ENCODE data around the gene CYP46A1.

DNA sequence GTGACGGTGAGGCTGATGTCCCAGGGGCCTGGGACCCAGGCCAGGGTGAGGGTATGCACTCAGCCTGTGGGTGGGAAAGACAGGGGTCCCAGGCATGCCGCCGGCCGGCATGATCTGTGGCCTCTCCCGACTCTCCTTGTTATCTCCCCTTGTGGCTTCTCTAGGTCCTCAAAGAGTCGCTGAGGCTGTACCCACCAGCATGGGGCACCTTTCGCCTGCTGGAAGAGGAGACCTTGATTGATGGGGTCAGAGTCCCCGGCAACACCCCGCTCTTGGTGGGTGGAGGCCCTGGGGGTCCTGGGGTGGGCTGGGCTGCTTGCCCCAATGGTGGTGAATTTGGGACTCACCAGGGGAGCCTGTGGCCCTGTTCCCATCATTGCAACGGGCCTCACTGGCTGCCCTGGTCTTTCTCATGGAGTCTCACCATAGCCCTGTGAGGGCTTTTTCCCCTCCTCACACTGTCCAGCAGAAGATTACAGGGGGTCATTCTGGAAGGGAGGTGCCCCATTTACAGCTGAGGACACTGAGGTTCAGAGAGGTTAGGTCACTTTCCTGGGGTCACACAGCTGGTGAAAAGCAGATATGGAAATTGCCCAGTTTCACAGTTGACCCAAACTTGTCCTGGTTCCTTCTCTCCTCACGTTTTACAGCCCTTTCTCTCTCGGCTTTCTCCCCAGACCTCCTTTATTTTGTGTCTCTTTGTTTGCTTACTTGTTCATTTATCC, 37.9 kb downstream of the CYP46A1 start:
- no peak for TF ChIP-seq EZH2 (IDR thresholded peaks at IDR 0.05; ENCODE audit: low read length, missing control alignments)
- TF ChIP-seq, protein P1, sequence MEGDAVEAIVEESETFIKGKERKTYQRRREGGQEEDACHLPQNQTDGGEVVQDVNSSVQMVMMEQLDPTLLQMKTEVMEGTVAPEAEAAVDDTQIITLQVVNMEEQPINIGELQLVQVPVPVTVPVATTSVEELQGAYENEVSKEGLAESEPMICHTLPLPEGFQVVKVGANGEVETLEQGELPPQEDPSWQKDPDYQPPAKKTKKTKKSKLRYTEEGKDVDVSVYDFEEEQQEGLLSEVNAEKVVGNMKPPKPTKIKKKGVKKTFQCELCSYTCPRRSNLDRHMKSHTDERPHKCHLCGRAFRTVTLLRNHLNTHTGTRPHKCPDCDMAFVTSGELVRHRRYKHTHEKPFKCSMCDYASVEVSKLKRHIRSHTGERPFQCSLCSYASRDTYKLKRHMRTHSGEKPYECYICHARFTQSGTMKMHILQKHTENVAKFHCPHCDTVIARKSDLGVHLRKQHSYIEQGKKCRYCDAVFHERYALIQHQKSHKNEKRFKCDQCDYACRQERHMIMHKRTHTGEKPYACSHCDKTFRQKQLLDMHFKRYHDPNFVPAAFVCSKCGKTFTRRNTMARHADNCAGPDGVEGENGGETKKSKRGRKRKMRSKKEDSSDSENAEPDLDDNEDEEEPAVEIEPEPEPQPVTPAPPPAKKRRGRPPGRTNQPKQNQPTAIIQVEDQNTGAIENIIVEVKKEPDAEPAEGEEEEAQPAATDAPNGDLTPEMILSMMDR (conservative IDR thresholded peaks at IDR 0.05 in 1 of 2, IDR thresholded peaks at IDR 0.05 in 1 of 2; ENCODE audit: low read depth in 1 of 2, low read length in 2 of 2) = no peak
